Ishikawa (cell line): ENCODE results near the gene THEM5.

Experiments used
- CEBPB ChIP-seq: IDR thresholded peaks from 2 replicates; pipeline ENCODE4 v1.6.1; 2012
- CREB1 ChIP-seq: IDR thresholded peaks from 2 replicates; pipeline ENCODE4 v1.6.1; 2012; ENCODE audit warnings: low read depth
- EGR1 ChIP-seq: IDR thresholded peaks from 2 replicates; pipeline ENCODE4 v1.6.1; 2012
- EP300 ChIP-seq: IDR thresholded peaks from 2 replicates; pipeline ENCODE4 v1.6.1; 2012; ENCODE audit warnings: borderline replicate concordance
- FOXM1 ChIP-seq: IDR thresholded peaks from 2 replicates; pipeline ENCODE4 v1.6.1; 2012; ENCODE audit warnings: low read depth, borderline replicate concordance
- NFIC ChIP-seq: IDR thresholded peaks from 2 replicates; pipeline ENCODE4 v1.6.1; 2012
- RAD21 ChIP-seq: IDR thresholded peaks from 2 replicates; pipeline ENCODE4 v1.6.1; 2012; ENCODE audit warnings: low read depth
- REST ChIP-seq: IDR thresholded peaks from 2 replicates; pipeline ENCODE4 v1.6.1; 2012; ENCODE audit warnings: low read depth, mild to moderate bottlenecking
- TAF1 ChIP-seq: IDR thresholded peaks from 2 replicates; pipeline ENCODE4 v1.6.1; 2012; ENCODE audit warnings: low read depth, mild to moderate bottlenecking
- TCF12 ChIP-seq: IDR thresholded peaks from 2 replicates; pipeline ENCODE4 v1.6.1; 2012; ENCODE audit warnings: low read depth
- TEAD4 ChIP-seq: IDR thresholded peaks from 2 replicates; pipeline ENCODE4 v1.6.1; 2012
- YY1 ChIP-seq: IDR thresholded peaks from 2 replicates; pipeline ENCODE4 v1.6.1; 2012; ENCODE audit warnings: low read depth
- ZBTB7A ChIP-seq: IDR thresholded peaks from 2 replicates; pipeline ENCODE4 v1.6.1; 2012; ENCODE audit warnings: low read depth
- TF ChIP-seq, protein P1 (sequence below): IDR thresholded peaks from 2 replicates; pipeline ENCODE4 v1.6.1; 2012
- TF ChIP-seq, protein P2 (sequence below): IDR thresholded peaks from 2 replicates; pipeline ENCODE4 v1.6.1; 2012

Gene THEM5

GRCh38 chr1:151849126-151849525, 4.4 kb downstream of the THEM5 start:
- TF ChIP-seq TAF1 (no peak), YY1 (no peak), REST (no peak), CEBPB (no peak), TEAD4 (no peak), ZBTB7A (no peak), EP300 (no peak), NFIC (no peak), EGR1 (no peak), CREB1 (no peak), RAD21 (no peak)
- TF ChIP-seq, protein P1, sequence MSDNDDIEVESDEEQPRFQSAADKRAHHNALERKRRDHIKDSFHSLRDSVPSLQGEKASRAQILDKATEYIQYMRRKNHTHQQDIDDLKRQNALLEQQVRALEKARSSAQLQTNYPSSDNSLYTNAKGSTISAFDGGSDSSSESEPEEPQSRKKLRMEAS, result no peak
- TF ChIP-seq, protein P2, sequence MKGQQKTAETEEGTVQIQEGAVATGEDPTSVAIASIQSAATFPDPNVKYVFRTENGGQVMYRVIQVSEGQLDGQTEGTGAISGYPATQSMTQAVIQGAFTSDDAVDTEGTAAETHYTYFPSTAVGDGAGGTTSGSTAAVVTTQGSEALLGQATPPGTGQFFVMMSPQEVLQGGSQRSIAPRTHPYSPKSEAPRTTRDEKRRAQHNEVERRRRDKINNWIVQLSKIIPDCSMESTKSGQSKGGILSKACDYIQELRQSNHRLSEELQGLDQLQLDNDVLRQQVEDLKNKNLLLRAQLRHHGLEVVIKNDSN, result no peak

- TF ChIP-seq EP300, result no peak
- TF ChIP-seq TCF12, result no peak
These were observed 5.5 kb downstream of the THEM5 start for GRCh38 chr1:151847867-151848596.

- TF ChIP-seq REST, result no peak
- TF ChIP-seq, protein P2, result no peak
- TF ChIP-seq EP300, result no peak
- no peak for TF ChIP-seq CEBPB
- TF ChIP-seq, protein P1, result no peak
- TF ChIP-seq TCF12, result no peak
- TF ChIP-seq FOXM1, result no peak
- TF ChIP-seq TEAD4, result no peak
- no peak for TF ChIP-seq RAD21
- TF ChIP-seq NFIC, result no peak
- no peak for TF ChIP-seq ZBTB7A
- no peak for TF ChIP-seq CREB1
- TF ChIP-seq TAF1, result no peak
- no peak for TF ChIP-seq YY1
- TF ChIP-seq EGR1, result no peak
These were observed 6.8 kb downstream of the THEM5 start for GRCh38 chr1:151846686-151847237.

DNA sequence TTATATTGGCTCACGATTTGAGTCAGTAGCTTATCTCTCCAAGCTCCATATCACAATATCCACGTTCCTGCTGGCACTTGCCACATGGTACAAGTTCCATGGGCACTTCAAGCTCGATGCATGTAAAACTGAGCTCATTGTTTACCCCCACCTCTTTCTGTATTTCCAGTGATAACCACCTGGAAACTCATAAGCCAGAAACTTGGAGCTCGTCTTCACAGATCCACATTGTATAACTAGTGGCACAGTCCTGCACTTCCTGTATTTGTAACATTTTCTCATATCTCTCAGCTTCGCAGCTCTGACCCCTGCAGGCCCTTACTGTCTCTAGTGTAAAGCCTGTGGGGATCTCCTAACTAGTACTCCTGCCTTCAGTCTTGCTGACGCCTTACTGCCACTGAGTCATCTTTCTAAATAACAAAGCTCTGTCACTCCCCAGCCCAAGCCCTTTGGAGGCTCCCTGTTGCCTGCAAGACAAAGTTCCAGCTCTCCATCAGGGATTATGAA, 7.4 kb downstream of the THEM5 start:
- TF ChIP-seq YY1 (no peak), CREB1 (no peak), TEAD4 (no peak), EGR1 (no peak), ZBTB7A (no peak), TAF1 (no peak), FOXM1 (no peak), CEBPB (no peak), REST (no peak)
- TF ChIP-seq, protein P1, result no peak
